ENCODE measurements around the gene ACO1.

GRCh38 chr9:32387256-32387655 lies 2.8 kb downstream of the ACO1 start:
- TF ChIP-seq CTCF (IDR thresholded peaks at IDR 0.05; ENCODE audit: low read depth, low read length, missing input control) (no peak), EGR1 (IDR thresholded peaks at IDR 0.05; ENCODE audit: low read depth in 2 of 2) (no peak), YY1 (IDR thresholded peaks at IDR 0.05) (no peak), JUND (IDR thresholded peaks at IDR 0.05) (no peak), GABPA (IDR thresholded peaks at IDR 0.05 in 1 of 2, conservative IDR thresholded peaks at IDR 0.05 in 1 of 2) (no peak), TAF1 (conservative IDR thresholded peaks at IDR 0.05) (no peak), REST (IDR thresholded peaks at IDR 0.05) (no peak), MAX (IDR thresholded peaks at IDR 0.05) (no peak), ATF3 (IDR thresholded peaks at IDR 0.05) (no peak)

All from liver (tissue), 3 donors.